PC-3 (cell line): ENCODE measurements around the gene LRP1B. TPM values are rescaled to one million over a fixed set of nuclear protein-coding genes. Genes with fewer than 3 reads are reported as not detected.

ENCODE experiments used
- ATAC-seq: fragments of 200-7000 bp; cut with Tn5 transposase; 2 replicates; pipeline ENCODE4 v1.9.1; 2020; ENCODE audit warnings: mild to moderate bottlenecking, moderate library complexity
- BruUV-seq: library from RNA; stranded (reverse); fragments of 400-500 nt; replicated peaks from 2 replicates; lab custom pipeline; 2021; lab: Mats Ljungman, UMichigan
- CTCF ChIA-PET: fragments of 300-600 bp; sonication (Branson Sonifier 250); formaldehyde crosslinking; loops from one replicate; lab custom pipeline; 2022; ENCODE audit warnings: antibody characterized with exemption; lab: Charles Lee
- POLR2A ChIA-PET: fragments of 300-600 bp; sonication (Branson Sonifier 250); formaldehyde crosslinking; loops from one replicate; lab custom pipeline; 2022; ENCODE audit warnings: antibody characterized with exemption; ENCODE audit not compliant: unreplicated experiment; lab: Charles Lee
- DNase-seq: peaks from one replicate; pipeline ENCODE4 v3.0.0-alpha.2; 2015
- H2AFZ ChIP-seq: fragments of 300-600 bp; sonication (generic); 2 replicates; pipeline ENCODE4 v1.6.0; 2016; ENCODE audit warnings: antibody characterized with exemption, low read length
- H3F3A ChIP-seq: fragments of 300-600 bp; sonication (generic); one replicate; pipeline ENCODE4 v1.6.0; 2017; ENCODE audit warnings: antibody characterized with exemption, low read length, control low read depth, mild to moderate bottlenecking; ENCODE audit not compliant: unreplicated experiment
- H3K27ac ChIP-seq: fragments of 300-600 bp; sonication (generic); 2 replicates; pipeline ENCODE4 v1.5.1; 2016; ENCODE audit warnings: mild to moderate bottlenecking, low read length
- H3K27me3 ChIP-seq: fragments of 300-600 bp; sonication (generic); 2 replicates; pipeline ENCODE4 v1.6.1; 2016; ENCODE audit warnings: low read length, mixed read lengths
- H3K36me3 ChIP-seq: fragments of 300-600 bp; sonication (generic); 2 replicates; pipeline ENCODE4 v1.6.1; 2016; ENCODE audit warnings: low read depth, mixed run types, low read length, mixed read lengths
- H3K4me1 ChIP-seq: fragments of 300-600 bp; sonication (generic); 2 replicates; pipeline ENCODE4 v1.5.1; 2016; ENCODE audit warnings: low read length; ENCODE audit not compliant: insufficient read depth
- H3K4me2 ChIP-seq: fragments of 300-600 bp; sonication (generic); 2 replicates; pipeline ENCODE4 v1.6.0; 2016; ENCODE audit warnings: low read length
- H3K4me3 ChIP-seq: fragments of 300-600 bp; sonication (generic); 2 replicates; pipeline ENCODE4 v1.5.1; 2016; ENCODE audit warnings: mild to moderate bottlenecking, low read length, mixed read lengths
- H3K79me2 ChIP-seq: fragments of 300-600 bp; sonication (generic); 2 replicates; pipeline ENCODE4 v1.6.1; 2017; ENCODE audit warnings: low read length, mixed read lengths
- H3K9ac ChIP-seq: fragments of 300-600 bp; sonication (generic); 2 replicates; pipeline ENCODE4 v1.6.0; 2016; ENCODE audit warnings: mild to moderate bottlenecking, low read length
- H3K9me2 ChIP-seq: fragments of 300-600 bp; sonication (generic); replicated peaks from 2 replicates; pipeline ENCODE4 v1.6.1; 2016; ENCODE audit warnings: mixed run types, low read length, mixed read lengths
- H3K9me3 ChIP-seq: fragments of 300-600 bp; sonication (generic); 2 replicates; pipeline ENCODE4 v1.6.1; 2016; ENCODE audit warnings: low read length, mixed read lengths
- H4K20me1 ChIP-seq: fragments of 300-600 bp; sonication (generic); 2 replicates; pipeline ENCODE4 v1.6.1; 2016; ENCODE audit warnings: low read length, mixed read lengths
- CTCF ChIP-seq: fragments of 300-600 bp; sonication (generic); conservative IDR thresholded peaks from 2 replicates; pipeline ENCODE4 v1.5.1; 2017; ENCODE audit warnings: antibody characterized with exemption, low read depth, mild to moderate bottlenecking, low read length
- EZH2 ChIP-seq: fragments of 300-600 bp; sonication (generic); IDR thresholded peaks from one replicate; pipeline ENCODE4 v1.6.1; 2017; ENCODE audit warnings: antibody characterized with exemption, mild to moderate bottlenecking, low read length; ENCODE audit not compliant: unreplicated experiment
- EZH2phosphoT487 ChIP-seq: fragments of 300-600 bp; sonication (generic); IDR thresholded peaks from 2 replicates; pipeline ENCODE4 v1.6.1; 2018; ENCODE audit warnings: mild to moderate bottlenecking, antibody characterized with exemption, low read length, borderline replicate concordance
- intact Hi-C: fragments of 100-400 bp; cut with micrococcal nuclease; formaldehyde crosslinking; loops from 2 replicates; pipeline ENCODE4 v1.9.0; 2023
- total RNA-seq: library from RNA; depleted of rRNA; stranded (reverse); fragments of >200 nt; gene quantifications from 2 replicates; pipeline ENCODE4 v1.2.3, GENCODE V29; 2014

The LRP1B gene
- total RNA-seq, 1 experiment from 2014 or later = 0.04 TPM

- Histone ChIP-seq H3K79me2 (no peaks in the 10 kb centered on the region), H3K4me1 (no peaks in the 10 kb centered on the region), H2AFZ (no peak overlapping the region), H3K4me3 (no peak overlapping the region), H3K27ac (no peak overlapping the region), H3K9me3 (no peaks in the 10 kb centered on the region), H3K4me2 (no peak overlapping the region), H3K9me2 (no peaks in the 10 kb centered on the region), H3K9ac (no peak overlapping the region), H3K27me3 (no peaks in the 10 kb centered on the region), H3F3A (no peaks in the 10 kb centered on the region), H4K20me1 (no peaks in the 10 kb centered on the region), H3K36me3 (no peaks in the 10 kb centered on the region)
- TF ChIP-seq EZH2 = no peak
- TF ChIP-seq EZH2phosphoT487 = no peak
- no peak for TF ChIP-seq CTCF
- no TSS peak for BruUV-seq
- DNase-seq = no peak
- ChIA-PET POLR2A (no interaction called here), CTCF (no interaction called here)
- no peak for ATAC-seq
- intact Hi-C loops = no loop called here
Measured at GRCh38 chr2:141323571-141323970, 807.2 kb downstream of the LRP1B start.

- CTCF ChIA-PET = no interaction called here
Measured at GRCh38 chr2:141317986-141318385, 812.8 kb downstream of the LRP1B start.

More at GRCh38 chr2:141317986-141318385, 812.8 kb downstream of the LRP1B start:
- Histone ChIP-seq H3K79me2 (no peaks in the 10 kb centered on the region), H3K9me2 (no peaks in the 10 kb centered on the region), H3K9me3 (no peaks in the 10 kb centered on the region), H3F3A (no peaks in the 10 kb centered on the region), H4K20me1 (no peaks in the 10 kb centered on the region), H3K36me3 (no peaks in the 10 kb centered on the region), H3K27ac (no peak overlapping the region), H3K27me3 (no peaks in the 10 kb centered on the region), H2AFZ (0 out of 2 replicates have a peak overlapping the region, but pooled peaks have one; percentile 29), H3K4me1 (peaks cover 5% of the 10 kb centered on the region; the same call in 1 of the 2 replicates), H3K4me2 (no peak overlapping the region), H3K4me3 (no peak overlapping the region), H3K9ac (no peak overlapping the region)
- POLR2A ChIA-PET = no interaction called here
- intact Hi-C loops = no loop called here
- TF ChIP-seq EZH2 (no peak), CTCF (no peak)
- no TSS peak for BruUV-seq
- no peak; the same call in 1 of the 2 replicates for ATAC-seq
- DNase-seq = peak; percentile 46
